Gastrocnemius medialis (tissue), 4 donors: ENCODE results near the gene PPP2R5E.

Experiments used
- CTCF ChIP-seq, 5 experiments: fragments of 450-650 bp in 3 of 5; fragments of 200-600 bp in 2 of 5; sonication (generic) in 2 of 5; IDR thresholded peaks in 4 of 5; conservative IDR thresholded peaks in 1 of 5; 1 replicate in 4 of 5; 2 replicates in 1 of 5; pipeline ENCODE4 v1.5.1; 2016 to 2019; ENCODE audit warnings: antibody characterized with exemption in 5 of 5, mild to moderate bottlenecking in 3 of 5, moderate library complexity in 3 of 5
- POLR2A ChIP-seq, 2 donors: fragments of 450-650 bp; IDR thresholded peaks; one replicate each; pipeline ENCODE4 v1.6.1; 2017; ENCODE audit warnings: antibody characterized with exemption in 2 of 2, mild to moderate bottlenecking in 2 of 2, moderate library complexity in 2 of 2

GRCh38 chr14:63563370-63564026 is 20.3 kb upstream of the PPP2R5E start:
- TF ChIP-seq CTCF (IDR thresholded peaks at IDR 0.05 in 4 of 5, conservative IDR thresholded peaks at IDR 0.05 in 1 of 5) (no peak), POLR2A (IDR thresholded peaks at IDR 0.05) (no peak)
